GM10266 (cell line): ENCODE results near the gene FLRT2.

Experiments
- DNase-seq: peaks from one replicate; pipeline ENCODE4 v3.0.0; 2012; ENCODE audit errors: extremely low spot score
- TF ChIP-seq, protein P1 (sequence below): IDR thresholded peaks from 2 replicates; pipeline ENCODE4 v1.5.1; 2012; ENCODE audit warnings: mild to moderate bottlenecking, low read depth; ENCODE audit not compliant: control insufficient read depth, insufficient read depth; ENCODE audit errors: missing control alignments

FLRT2 gene

GRCh38 chr14:85601690-85602089 lies 71.7 kb downstream of the FLRT2 start:
- TF ChIP-seq, protein P1, sequence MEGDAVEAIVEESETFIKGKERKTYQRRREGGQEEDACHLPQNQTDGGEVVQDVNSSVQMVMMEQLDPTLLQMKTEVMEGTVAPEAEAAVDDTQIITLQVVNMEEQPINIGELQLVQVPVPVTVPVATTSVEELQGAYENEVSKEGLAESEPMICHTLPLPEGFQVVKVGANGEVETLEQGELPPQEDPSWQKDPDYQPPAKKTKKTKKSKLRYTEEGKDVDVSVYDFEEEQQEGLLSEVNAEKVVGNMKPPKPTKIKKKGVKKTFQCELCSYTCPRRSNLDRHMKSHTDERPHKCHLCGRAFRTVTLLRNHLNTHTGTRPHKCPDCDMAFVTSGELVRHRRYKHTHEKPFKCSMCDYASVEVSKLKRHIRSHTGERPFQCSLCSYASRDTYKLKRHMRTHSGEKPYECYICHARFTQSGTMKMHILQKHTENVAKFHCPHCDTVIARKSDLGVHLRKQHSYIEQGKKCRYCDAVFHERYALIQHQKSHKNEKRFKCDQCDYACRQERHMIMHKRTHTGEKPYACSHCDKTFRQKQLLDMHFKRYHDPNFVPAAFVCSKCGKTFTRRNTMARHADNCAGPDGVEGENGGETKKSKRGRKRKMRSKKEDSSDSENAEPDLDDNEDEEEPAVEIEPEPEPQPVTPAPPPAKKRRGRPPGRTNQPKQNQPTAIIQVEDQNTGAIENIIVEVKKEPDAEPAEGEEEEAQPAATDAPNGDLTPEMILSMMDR = no peak
- DNase-seq = no peak

- DNase-seq = no peak
- TF ChIP-seq, protein P1 = no peak
Observed at GRCh38 chr14:85602345-85602744, 72.4 kb downstream of the FLRT2 start.

- TF ChIP-seq, protein P1 = no peak
- no peak for DNase-seq
Observed at GRCh38 chr14:85604021-85604420, 74.1 kb downstream of the FLRT2 start.

GRCh38 chr14:85604714-85605113 lies 74.8 kb downstream of the FLRT2 start:
- no peak for DNase-seq
- TF ChIP-seq, protein P1 = no peak

DNA sequence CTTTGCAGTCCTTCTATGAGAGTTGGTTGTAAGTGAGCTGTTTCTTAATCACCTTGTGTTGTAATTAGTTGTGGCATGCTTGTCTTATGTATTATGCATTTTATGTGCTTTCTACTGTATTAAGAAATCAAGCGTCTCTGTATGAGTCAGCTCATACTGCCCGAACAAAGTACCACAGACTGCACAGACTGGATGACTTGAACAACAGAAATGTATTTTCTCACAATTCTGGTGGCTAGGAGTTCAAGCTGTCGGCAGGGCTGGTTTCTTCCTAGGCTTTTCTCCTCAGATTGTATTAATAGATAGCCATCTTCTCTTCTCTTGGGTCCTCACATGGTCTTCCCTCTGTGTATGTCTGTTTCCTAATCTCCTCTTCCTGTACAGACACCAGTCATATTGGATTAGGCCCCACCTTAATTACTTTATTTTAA lies 77.7 kb downstream of the FLRT2 start:
- TF ChIP-seq, protein P1 = no peak
- DNase-seq = no peak

DNA sequence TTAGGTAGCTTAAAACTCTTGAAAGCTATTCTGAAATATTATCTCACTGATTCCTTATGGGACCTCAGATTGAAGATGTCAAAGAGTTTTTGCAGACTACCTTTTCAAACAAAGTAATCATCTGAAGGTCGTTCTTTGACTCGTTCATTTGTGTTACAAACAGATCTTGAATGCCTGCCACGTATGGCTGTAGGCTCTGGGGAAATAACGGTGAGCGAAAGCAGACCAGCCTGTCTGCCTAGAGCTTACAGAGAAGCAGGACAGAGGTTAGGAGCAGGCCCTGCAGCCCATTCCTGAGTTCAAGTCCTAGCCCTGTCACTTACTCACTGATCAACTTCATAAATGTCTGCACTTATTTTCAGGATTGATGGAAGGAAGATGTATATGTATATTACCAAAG lies 83.6 kb downstream of the FLRT2 start:
- no peak for DNase-seq

DNA sequence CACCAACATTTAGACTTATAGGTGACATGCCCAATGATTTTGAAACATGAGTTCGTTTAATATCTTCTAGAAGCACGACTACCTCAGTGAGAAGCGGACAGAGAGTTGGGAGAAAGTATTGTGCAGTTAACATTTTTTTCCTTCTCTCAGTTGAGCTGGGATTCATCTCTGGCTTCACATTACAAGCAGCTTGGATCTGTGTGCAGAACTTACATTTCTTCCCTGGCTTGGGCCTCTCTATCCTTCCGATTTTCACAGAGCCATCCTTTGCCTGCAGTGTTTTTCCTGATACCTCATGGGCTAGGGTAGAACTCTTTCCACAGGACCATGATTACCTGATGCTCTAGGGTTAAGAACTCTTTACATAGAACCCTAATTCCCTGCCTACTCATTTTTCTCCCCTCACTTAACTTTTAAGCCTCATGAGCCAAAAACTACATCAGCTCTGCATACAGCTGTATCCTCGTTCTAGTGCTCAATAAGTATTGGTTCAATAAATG lies 86.5 kb downstream of the FLRT2 start:
- DNase-seq = no peak
- TF ChIP-seq, protein P1 = no peak

More for the DNA sequence above, 83.6 kb downstream of the FLRT2 start:
- TF ChIP-seq, protein P1 = no peak
